RWPE2 (cell line): Measurements from ENCODE around the gene YWHAG.

Experiments used
- ATAC-seq: fragments of 200-7000 bp; cut with Tn5 transposase; 3 replicates; pipeline ENCODE4 v1.9.1; 2021; ENCODE audit warnings: low read depth
- DNase-seq: peaks from one replicate; pipeline ENCODE4 v3.0.0-alpha.2; 2020; ENCODE audit warnings: low spot score
- H3K27ac ChIP-seq: fragments of 450-650 bp; 2 replicates; pipeline ENCODE4 v1.5.1; 2017; ENCODE audit warnings: mild to moderate bottlenecking; ENCODE audit not compliant: poor library complexity, severe bottlenecking
- H3K27me3 ChIP-seq: fragments of 250-450 bp; sonication (Bioruptor Pico); 2 replicates; pipeline ENCODE4 v1.5.1; 2021; ENCODE audit warnings: mild to moderate bottlenecking, moderate library complexity; ENCODE audit not compliant: insufficient read depth, poor library complexity, severe bottlenecking
- H3K36me3 ChIP-seq: fragments of 250-450 bp; sonication (Bioruptor Pico); 2 replicates; pipeline ENCODE4 v1.5.1; 2020; ENCODE audit warnings: low read depth, mild to moderate bottlenecking, moderate library complexity
- H3K4me1 ChIP-seq: fragments of 250-450 bp; sonication (Bioruptor Pico); 2 replicates; pipeline ENCODE4 v1.5.1; 2021; ENCODE audit warnings: mild to moderate bottlenecking, moderate library complexity; ENCODE audit not compliant: insufficient read depth, poor library complexity, severe bottlenecking
- H3K4me3 ChIP-seq: fragments of 250-450 bp; sonication (Bioruptor Pico); 2 replicates; pipeline ENCODE4 v1.5.1; 2021; ENCODE audit warnings: mild to moderate bottlenecking, moderate library complexity; ENCODE audit not compliant: severe bottlenecking
- H3K9me3 ChIP-seq: fragments of 250-450 bp; sonication (Bioruptor Pico); 2 replicates; pipeline ENCODE4 v1.5.1; 2021; ENCODE audit warnings: mild to moderate bottlenecking, moderate library complexity; ENCODE audit not compliant: severe bottlenecking
- TF ChIP-seq, protein P1 (sequence below): fragments of 450-650 bp; IDR thresholded peaks from one replicate; pipeline ENCODE4 v1.5.1; 2017; ENCODE audit warnings: mild to moderate bottlenecking, moderate library complexity; ENCODE audit not compliant: poor library complexity, severe bottlenecking

YWHAG gene

DNA sequence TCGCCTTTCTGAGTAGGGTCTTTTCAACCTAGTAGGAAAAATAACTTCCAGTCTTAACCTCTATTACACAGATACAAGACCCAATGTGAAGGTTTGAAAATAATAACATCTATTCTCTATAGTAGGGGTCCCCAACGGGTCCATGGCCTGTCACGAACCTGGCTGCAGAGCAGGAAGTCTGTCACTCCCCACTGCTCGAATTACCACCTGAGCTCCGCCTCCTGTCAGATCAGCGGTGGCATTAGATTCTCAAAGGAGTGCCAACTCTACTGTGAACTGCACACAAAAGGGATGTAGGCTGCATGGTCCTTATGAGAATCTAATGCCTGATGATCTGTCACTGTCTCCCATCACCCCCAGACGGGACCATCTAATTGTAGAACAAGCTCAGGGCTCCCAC is 7.4 kb downstream of the YWHAG start:
- peaks cover 97% of the 10 kb centered on the region for H3K36me3 ChIP-seq
- ATAC-seq (no peak), DNase-seq (no peak)
- TF ChIP-seq, protein P1, sequence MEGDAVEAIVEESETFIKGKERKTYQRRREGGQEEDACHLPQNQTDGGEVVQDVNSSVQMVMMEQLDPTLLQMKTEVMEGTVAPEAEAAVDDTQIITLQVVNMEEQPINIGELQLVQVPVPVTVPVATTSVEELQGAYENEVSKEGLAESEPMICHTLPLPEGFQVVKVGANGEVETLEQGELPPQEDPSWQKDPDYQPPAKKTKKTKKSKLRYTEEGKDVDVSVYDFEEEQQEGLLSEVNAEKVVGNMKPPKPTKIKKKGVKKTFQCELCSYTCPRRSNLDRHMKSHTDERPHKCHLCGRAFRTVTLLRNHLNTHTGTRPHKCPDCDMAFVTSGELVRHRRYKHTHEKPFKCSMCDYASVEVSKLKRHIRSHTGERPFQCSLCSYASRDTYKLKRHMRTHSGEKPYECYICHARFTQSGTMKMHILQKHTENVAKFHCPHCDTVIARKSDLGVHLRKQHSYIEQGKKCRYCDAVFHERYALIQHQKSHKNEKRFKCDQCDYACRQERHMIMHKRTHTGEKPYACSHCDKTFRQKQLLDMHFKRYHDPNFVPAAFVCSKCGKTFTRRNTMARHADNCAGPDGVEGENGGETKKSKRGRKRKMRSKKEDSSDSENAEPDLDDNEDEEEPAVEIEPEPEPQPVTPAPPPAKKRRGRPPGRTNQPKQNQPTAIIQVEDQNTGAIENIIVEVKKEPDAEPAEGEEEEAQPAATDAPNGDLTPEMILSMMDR, result no peak
- H3K9me3 ChIP-seq, result no peaks in the 10 kb centered on the region
- H3K27me3 ChIP-seq, result no peaks in the 10 kb centered on the region
- peaks cover 18% of the 10 kb centered on the region for H3K4me1 ChIP-seq
- no peak overlapping the region for H3K4me3 ChIP-seq
- no peak overlapping the region for H3K27ac ChIP-seq

DNA sequence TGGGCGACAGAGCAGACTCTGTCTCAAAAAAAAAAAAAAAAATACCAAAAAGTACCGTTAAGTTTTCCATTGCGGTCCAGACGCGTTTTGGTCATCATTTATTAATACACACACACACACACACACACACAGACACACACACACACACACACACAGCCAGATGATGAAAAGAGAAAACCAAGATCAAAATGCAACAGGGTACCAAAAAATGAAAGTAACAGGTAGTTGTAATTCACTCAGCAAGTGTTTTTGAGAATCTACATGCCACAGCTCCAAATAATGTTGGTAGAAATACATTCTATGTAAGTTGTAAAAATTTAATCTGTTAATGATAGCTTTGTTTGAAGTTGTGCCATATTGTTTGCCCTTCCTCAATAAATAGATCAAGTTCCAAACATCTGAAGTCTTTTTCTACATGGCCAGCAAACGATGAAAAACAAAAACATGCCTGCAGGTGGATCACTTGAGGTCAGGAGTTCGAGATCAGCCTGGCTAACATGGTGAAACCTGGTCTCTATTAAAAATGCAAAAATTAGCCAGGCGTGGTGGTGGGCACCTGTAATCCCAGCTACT is 9.4 kb downstream of the YWHAG start:
- no peak for ATAC-seq
- no peak for DNase-seq
- Histone ChIP-seq H3K4me3 (no peak overlapping the region), H3K36me3 (peaks cover 97% of the 10 kb centered on the region), H3K27ac (no peak overlapping the region), H3K9me3 (no peaks in the 10 kb centered on the region), H3K4me1 (peaks cover 4% of the 10 kb centered on the region), H3K27me3 (no peaks in the 10 kb centered on the region)
- TF ChIP-seq, protein P1, result no peak

DNA sequence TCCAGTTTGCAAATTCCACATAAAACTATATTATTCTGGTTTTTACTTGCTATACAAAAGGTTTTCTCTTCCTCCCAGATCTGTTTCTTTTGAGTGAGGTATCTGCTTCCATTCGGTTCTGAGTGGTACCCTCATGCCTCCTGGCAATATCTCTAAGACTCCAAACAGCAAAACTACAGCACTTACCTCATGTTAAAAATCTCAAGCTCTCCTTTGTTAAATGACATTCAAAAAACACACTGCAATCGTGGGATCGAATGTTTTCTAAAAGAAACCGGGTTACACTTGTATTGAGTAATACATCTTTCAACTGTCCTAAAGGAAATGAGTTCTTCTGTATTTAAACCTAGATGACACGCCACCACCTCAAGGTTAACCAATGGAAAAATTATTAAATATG is 11.1 kb downstream of the YWHAG start:
- Histone ChIP-seq H3K27ac (no peak overlapping the region), H3K36me3 (peaks cover 97% of the 10 kb centered on the region), H3K9me3 (no peaks in the 10 kb centered on the region), H3K4me1 (peaks cover 8% of the 10 kb centered on the region), H3K27me3 (no peaks in the 10 kb centered on the region), H3K4me3 (no peak overlapping the region)
- no peak for DNase-seq
- TF ChIP-seq, protein P1, result no peak
- no peak for ATAC-seq

DNA sequence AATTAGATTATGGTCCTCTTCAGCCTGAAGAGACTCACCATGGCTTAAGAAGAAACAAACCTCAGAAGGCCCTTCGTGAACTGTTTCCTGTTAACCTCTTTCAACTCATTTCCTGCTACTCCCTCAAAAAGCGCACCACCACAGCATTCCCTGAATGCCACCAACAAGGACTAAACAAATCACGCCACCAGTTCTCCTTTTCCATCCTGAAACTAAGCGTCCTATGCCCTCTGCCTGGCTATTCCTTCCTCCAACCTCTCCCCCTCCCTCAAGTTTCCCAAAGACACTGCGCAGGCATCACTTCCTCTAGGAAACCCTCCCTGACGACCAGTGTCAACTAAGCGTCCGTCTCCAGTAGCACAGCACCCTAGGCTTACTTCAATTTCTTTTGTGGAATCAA is 12.0 kb downstream of the YWHAG start:
- peaks cover 98% of the 10 kb centered on the region for H3K36me3 ChIP-seq
- no peaks in the 10 kb centered on the region for H3K9me3 ChIP-seq

DNA sequence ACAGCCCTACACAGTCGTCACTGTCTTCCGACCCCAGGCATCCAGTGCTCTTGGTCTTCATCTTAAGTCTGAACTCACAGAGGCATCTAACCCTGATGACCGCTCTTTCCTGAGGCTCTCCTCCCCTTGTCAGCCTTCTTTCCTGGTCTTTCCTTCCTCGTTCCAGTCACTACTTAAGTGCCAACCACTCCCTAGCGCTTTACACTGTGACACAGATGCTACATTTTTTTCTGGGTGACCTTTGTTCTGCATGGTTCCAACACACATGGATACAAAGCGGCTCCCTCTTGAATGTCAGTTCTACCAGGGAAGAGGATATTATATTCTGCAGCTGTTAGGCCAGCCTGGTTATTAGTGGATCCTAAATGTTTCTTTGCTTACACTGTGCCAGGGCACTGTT is 12.7 kb downstream of the YWHAG start:
- Histone ChIP-seq H3K4me3 (no peak overlapping the region), H3K27ac (no peak overlapping the region), H3K36me3 (peaks cover 100% of the 10 kb centered on the region), H3K27me3 (no peaks in the 10 kb centered on the region), H3K4me1 (peaks cover 8% of the 10 kb centered on the region), H3K9me3 (no peaks in the 10 kb centered on the region)
- TF ChIP-seq, protein P1, result no peak
- DNase-seq (no peak), ATAC-seq (no peak)

More for the DNA sequence above, 12.0 kb downstream of the YWHAG start:
- Histone ChIP-seq H3K27ac (no peak overlapping the region), H3K4me1 (peaks cover 8% of the 10 kb centered on the region), H3K4me3 (no peak overlapping the region), H3K27me3 (no peaks in the 10 kb centered on the region)
- no peak for ATAC-seq
- DNase-seq, result no peak
- TF ChIP-seq, protein P1, result no peak
